Transverse colon (tissue), 4 donors: Measurements from ENCODE around the gene ZNF609.

Source experiments
- EP300 ChIP-seq: sonication (generic); formaldehyde crosslinking; IDR thresholded peaks from one replicate; pipeline ENCODE4 v1.6.1; 2017; ENCODE audit warnings: antibody characterized with exemption, low read depth
- POLR2A ChIP-seq: fragments of 450-650 bp; IDR thresholded peaks from one replicate; pipeline ENCODE4 v1.6.1; 2016; ENCODE audit warnings: antibody characterized with exemption, mild to moderate bottlenecking, moderate library complexity
- POLR2AphosphoS5 ChIP-seq, 3 donors: sonication (generic); formaldehyde crosslinking; IDR thresholded peaks; one replicate each; pipeline ENCODE4 v1.6.1; 2016; ENCODE audit warnings: antibody characterized with exemption in 3 of 3
- TF ChIP-seq, protein P1 (sequence below), 5 experiments: fragments of 200-600 bp in 3 of 5; fragments of 450-650 bp in 2 of 5; sonication (generic) in 3 of 5; IDR thresholded peaks; 1 replicate in 2 of 5; 2 replicates in 3 of 5; pipeline ENCODE4 v1.5.1; 2016 to 2017; ENCODE audit warnings: antibody characterized with exemption in 5 of 5, inconsistent platforms in 3 of 5, mild to moderate bottlenecking in 2 of 5, moderate library complexity in 1 of 5

DNA sequence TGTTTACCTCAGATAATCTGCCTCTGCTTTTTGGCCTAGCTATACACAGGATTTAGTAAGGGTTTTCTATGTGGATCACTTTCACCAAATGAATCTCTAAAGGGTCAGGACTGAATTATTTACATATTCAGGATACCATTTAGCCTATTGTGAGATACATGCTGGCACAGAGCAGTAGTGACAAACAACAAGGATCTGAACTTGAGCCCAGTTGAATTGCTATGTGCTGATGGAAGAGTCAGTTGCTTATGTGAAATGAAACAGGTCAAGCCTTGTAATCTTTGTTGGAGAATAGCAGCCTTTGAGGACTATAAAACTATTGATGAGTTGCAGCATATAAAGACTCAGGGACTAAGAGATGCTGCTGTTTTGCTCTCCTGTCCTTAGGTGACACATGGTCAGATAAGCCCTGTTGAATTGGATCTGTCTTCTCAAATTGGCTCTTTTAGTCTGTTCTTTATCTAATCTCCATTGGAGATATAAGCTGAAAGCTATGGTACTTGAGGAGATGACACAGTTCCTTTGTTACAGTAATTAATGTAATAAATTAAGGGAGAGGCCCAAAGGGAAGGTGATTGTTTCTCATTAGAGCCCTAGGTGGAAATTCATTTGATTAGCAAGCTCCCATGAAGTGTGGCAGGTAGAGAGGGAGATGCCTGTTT lies 30.4 kb downstream of the ZNF609 start:
- TF ChIP-seq, protein P1, sequence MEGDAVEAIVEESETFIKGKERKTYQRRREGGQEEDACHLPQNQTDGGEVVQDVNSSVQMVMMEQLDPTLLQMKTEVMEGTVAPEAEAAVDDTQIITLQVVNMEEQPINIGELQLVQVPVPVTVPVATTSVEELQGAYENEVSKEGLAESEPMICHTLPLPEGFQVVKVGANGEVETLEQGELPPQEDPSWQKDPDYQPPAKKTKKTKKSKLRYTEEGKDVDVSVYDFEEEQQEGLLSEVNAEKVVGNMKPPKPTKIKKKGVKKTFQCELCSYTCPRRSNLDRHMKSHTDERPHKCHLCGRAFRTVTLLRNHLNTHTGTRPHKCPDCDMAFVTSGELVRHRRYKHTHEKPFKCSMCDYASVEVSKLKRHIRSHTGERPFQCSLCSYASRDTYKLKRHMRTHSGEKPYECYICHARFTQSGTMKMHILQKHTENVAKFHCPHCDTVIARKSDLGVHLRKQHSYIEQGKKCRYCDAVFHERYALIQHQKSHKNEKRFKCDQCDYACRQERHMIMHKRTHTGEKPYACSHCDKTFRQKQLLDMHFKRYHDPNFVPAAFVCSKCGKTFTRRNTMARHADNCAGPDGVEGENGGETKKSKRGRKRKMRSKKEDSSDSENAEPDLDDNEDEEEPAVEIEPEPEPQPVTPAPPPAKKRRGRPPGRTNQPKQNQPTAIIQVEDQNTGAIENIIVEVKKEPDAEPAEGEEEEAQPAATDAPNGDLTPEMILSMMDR (IDR thresholded peaks at IDR 0.05): no peak
- TF ChIP-seq EP300 (no peak), POLR2A (no peak), POLR2AphosphoS5 (IDR thresholded peaks at IDR 0.05) (no peak)
